GM12801 (cell line): Measurements from ENCODE around the gene ACOT8.

Experiments
- CTCF ChIP-seq: IDR thresholded peaks from one replicate; pipeline ENCODE4 v1.5.1; 2011; ENCODE audit warnings: control low read depth; ENCODE audit not compliant: insufficient read length; ENCODE audit errors: extremely low read depth

ACOT8 gene

DNA sequence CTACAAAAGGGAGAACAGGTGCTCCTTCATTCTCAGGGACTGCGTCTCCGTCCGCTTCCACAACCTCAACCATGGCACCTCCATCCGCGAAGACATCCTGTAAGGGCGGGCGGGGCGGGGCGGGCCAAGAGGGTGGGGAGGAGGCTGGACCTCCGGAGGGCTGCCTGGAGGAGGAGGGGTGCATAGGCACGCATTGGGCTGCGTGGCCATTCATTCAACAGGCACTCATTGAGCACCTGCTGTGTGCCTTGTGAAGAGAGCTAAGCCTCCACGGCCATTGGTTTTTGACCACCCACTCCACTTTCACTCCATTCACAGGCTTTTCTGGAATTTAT, 657 bp upstream of the ACOT8 start:
- TF ChIP-seq CTCF = no peak

- TF ChIP-seq CTCF = no peak
Measured at GRCh38 chr20:45853484-45853883, 3.7 kb downstream of the ACOT8 start.

DNA sequence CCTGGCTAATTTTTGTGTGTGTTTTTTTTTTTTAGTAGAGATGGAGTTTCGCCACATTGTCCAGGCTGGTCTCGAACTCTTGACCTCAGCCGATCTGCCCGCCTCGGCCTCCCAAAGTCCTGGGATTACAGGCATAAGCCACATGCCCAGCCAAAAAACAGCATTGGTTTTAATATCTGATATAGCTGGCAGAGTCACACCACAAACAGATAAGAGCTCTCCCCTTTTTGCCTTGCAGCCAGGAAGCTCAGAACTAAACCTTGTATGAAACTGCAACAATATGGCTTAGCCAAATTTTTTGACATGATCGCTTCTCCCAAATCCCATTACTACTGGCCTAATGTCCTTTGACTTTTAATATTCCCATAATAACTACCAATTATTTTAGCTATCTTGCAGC, 4.9 kb downstream of the ACOT8 start:
- TF ChIP-seq CTCF = no peak

DNA sequence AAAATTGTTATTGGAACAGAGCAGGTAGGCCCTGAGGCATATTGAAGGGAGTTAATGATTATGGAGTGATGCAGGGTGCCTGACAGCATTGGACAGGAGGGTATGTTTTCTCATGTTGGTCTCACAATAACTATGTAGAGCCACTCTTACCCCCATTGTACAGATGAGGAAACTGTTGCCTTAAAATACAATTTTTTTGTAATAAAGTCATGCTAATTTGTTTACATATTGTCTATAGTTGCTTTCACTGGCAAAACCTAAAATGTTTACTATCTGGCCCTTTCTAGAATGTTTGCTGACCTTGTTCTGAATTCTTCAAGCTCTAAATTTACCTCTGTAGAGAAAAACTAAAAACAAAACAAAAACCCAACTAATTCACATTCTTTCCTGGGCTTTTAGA, 5.7 kb downstream of the ACOT8 start:
- TF ChIP-seq CTCF = no peak

DNA sequence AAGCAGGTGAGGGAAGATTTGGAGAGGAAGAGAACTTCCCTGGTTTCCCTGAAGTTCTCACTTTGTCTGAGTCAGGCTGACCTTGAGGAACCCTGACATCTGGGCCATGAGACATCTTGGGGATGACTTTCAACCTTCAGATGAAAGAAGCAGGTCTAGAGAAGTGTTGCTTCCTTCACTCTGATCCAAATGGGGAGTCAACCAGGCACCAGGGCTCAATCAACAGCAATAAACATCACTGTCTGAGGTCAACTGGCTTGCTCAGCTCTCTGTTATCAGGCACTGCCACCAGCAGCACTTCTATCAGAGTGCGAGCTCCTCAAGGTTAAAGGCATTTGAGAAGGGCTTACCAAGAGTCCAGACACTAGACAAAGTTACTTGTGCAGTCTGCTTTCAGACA, 6.3 kb downstream of the ACOT8 start:
- TF ChIP-seq CTCF = no peak

- TF ChIP-seq CTCF = no peak
Measured at GRCh38 chr20:45850238-45850637, 7.0 kb downstream of the ACOT8 start.

DNA sequence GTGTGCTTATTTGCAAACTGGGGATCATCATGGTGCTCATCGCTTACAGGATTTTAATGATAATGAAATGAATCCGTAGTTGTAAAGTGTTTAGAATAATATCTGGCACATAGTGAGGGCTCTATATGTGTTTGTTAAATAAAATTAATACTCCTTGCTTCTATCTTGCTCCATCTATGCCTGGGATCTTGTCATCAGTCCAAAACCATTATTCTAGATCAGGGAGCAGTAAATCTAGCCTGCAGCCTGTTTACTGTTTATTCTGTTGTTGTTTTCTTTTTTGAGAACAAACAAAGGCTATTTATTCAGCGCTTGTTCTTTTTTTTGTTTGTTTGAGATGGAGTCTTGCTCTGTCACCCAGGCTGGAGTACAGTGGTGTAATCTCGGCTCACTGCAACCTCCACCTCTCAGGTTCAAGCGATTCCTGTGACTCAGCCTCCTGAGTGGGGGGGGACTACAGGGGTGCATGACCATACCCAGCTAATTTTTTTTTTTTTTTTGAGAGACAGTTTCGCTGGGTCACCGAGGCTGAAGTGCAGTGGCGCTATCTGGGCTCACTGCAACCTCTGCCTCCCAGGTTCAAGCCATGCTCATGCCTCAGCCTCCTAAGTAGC, 8.1 kb downstream of the ACOT8 start:
- no peak for TF ChIP-seq CTCF

DNA sequence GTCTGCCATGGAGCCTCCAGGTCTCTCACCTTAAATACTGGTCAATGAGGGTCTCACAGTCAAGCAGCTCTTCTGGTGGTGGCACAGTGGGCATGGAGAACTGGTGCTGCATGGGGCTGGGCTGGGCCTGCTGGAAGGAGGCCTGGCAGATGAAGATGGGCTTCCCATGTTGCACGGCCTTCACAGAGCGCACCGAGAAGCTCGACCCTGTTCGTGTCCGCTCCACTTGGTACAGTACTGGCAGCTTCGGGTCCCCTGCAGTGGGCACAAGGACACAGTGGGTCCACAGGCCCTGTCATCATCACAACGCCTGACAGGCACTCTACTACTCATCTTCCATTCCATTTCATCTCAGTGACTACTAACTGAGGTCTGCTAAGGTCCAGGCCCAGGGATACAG, 8.8 kb downstream of the ACOT8 start:
- no peak for TF ChIP-seq CTCF
